Immature natural killer cell (primary cell): ENCODE measurements around the gene SLC22A23. TPM values are rescaled to one million over a fixed set of nuclear protein-coding genes. Genes with fewer than 3 reads are reported as not detected.

Source experiments
- DNase-seq, 3 donors: peaks; one replicate each; pipeline ENCODE4 v3.0.0; 2022; ENCODE audit warnings: mixed read lengths in 1 of 3
- H3K27ac Mint-ChIP-seq, 6 donors: one replicate each; pipeline ENCODE4 v1.8.0; 2020; ENCODE audit warnings: mixed read lengths in 6 of 6, mild to moderate bottlenecking in 5 of 6, inconsistent platforms in 4 of 6, moderate library complexity in 3 of 6
- H3K27me3 Mint-ChIP-seq, 3 donors: one replicate each; pipeline ENCODE4 v1.8.0; 2020 to 2021; ENCODE audit warnings: low read depth in 3 of 3, mild to moderate bottlenecking in 3 of 3, mixed read lengths in 3 of 3, moderate library complexity in 3 of 3, inconsistent platforms in 1 of 3
- H3K36me3 Mint-ChIP-seq, 3 donors: one replicate each; pipeline ENCODE4 v1.8.0; 2020; ENCODE audit warnings: mixed read lengths in 3 of 3, inconsistent platforms in 2 of 3, mild to moderate bottlenecking in 2 of 3
- H3K4me1 Mint-ChIP-seq, 2 donors: one replicate each; pipeline ENCODE4 v1.8.0; 2020; ENCODE audit warnings: inconsistent platforms in 2 of 2, mild to moderate bottlenecking in 2 of 2, mixed read lengths in 2 of 2, moderate library complexity in 1 of 2
- H3K4me3 Mint-ChIP-seq, 5 donors: one replicate each; pipeline ENCODE4 v1.8.0; 2020; ENCODE audit warnings: mild to moderate bottlenecking in 5 of 5, mixed read lengths in 5 of 5, inconsistent platforms in 3 of 5, moderate library complexity in 3 of 5
- H3K9me3 Mint-ChIP-seq, 6 donors: one replicate each; pipeline ENCODE4 v1.8.0; 2020; ENCODE audit warnings: mild to moderate bottlenecking in 6 of 6, mixed read lengths in 6 of 6, inconsistent platforms in 4 of 6, moderate library complexity in 3 of 6
- polyA plus RNA-seq, 3 donors: library from polyadenylated mRNA; unstranded; fragments of 300-500 nt; fragmentation: Illumina TruSeq; gene quantifications; one replicate each; pipeline ENCODE4 v1.2.3, GENCODE V29; 2021

SLC22A23 gene
- polyA plus RNA-seq, 3 donors from 2014 or later = 0.14 to 0.21 TPM; not detected in 1

DNA sequence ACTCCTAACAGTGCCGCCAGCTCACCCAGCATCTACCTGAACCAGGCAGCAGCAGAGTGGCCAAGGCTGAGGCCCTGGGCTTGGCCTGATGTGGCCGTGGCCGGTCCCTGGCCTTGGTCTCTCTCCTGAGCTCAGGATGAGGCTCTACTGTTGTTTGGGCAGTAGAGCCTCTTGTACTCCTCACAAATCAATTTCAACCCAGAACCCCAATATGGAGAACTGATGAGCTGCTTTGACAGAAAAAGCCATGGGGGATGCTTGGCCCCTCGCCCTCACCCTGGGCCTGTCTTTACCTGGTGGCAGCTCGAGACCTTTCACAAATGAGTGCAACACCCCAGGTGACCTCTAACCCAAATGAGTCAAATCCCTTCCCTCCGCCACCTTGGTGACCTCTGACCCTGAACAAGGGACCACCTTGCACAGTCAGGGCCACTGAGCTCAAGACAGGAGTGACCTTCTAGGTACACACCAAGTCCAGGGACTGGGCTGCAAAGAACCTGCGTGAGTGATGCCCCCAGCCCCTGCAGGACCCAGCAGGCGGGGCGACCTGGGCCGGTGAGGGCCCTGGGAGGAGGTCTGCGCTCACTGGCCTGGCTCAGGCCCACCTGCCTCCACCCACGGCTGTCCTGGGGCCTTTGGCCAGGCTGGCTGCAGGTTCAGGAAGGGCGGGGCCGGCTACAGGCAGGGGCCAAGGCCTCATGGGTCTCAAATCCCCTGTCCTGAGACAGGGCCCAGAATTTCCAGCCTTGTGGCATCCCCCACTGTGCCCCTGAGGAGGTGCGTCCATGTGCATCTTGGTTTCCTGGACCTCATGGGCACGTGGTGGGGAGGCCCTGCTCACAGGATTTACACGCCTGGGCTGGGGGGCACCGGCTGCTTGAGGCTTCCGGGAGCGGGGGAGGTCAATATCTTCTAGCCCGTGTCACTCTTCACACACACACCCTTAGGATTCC lies 167.9 kb downstream of the SLC22A23 start:
- DNase-seq = no peak
- H3K9me3 Mint-ChIP-seq = no peaks in the 10 kb centered on the region
- H3K36me3 Mint-ChIP-seq = no peaks in the 10 kb centered on the region
- H3K4me1 Mint-ChIP-seq = no peaks in the 10 kb centered on the region
- no peak overlapping the region for H3K4me3 Mint-ChIP-seq
- H3K27ac Mint-ChIP-seq = no peak overlapping the region
- peaks cover 0 to 4% (median 4%) of the 10 kb centered on the region in 3 donors for H3K27me3 Mint-ChIP-seq

DNA sequence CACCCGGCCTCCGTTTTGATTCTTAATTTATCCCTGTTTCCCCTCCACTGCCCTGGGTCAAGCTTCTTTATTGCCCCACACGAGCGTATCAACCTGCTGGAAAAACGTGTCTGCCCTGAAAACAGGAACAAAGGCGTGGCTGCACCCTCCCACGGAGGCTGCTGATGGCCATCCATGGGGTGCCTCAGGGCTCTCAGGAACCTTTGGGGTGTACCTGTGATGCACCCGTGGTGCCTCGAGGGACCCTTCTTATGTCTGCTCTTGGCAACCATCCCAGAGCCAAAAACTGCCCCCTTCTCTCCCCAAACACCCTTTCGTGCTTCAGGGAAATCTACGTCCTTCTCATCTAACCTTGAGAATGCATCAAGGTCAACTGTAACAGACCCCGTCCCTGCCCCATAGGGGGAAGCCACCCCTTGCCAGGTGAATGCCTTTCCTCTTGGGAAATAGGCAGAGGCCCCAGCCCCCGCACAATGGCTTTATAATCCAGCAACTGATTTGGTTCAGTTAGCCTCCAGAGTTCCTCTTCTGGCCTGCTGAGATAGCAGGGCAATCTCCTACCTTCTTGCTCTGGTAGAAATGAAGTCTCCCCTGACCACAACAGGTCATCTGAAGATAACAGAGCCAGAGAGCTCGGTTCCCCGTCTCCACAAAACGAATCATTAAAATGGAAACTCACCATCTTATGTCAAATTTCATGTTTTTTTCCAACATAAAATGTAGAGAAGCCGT lies 168.7 kb downstream of the SLC22A23 start:
- no peaks in the 10 kb centered on the region for H3K36me3 Mint-ChIP-seq
- peaks cover 0 to 2% (median 2%) of the 10 kb centered on the region in 3 donors for H3K27me3 Mint-ChIP-seq
- H3K4me3 Mint-ChIP-seq = no peak overlapping the region
- no peak overlapping the region for H3K27ac Mint-ChIP-seq
- no peak for DNase-seq
- no peaks in the 10 kb centered on the region for H3K9me3 Mint-ChIP-seq
- H3K4me1 Mint-ChIP-seq = no peaks in the 10 kb centered on the region

DNA sequence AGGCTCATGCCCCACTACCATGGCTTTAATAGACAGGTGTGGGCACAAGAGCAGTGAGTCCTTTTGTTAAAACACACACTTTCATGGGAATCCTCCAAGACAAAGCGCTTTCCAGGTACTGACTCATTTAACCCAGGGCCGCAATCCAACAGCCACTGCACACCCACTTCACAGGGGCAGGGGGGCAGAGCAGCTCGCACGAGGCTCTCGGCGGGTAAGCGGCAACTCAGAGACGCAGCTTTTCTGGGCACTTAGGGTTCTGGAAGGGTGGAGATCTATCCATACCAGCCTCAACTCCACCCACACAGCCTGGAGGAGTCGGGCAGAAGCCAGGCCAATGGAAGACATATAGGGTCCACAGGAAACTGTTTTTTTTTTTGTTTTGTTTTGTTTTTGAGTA lies 169.5 kb downstream of the SLC22A23 start:
- H3K4me1 Mint-ChIP-seq = no peaks in the 10 kb centered on the region
- no peaks in the 10 kb centered on the region for H3K27me3 Mint-ChIP-seq
- H3K4me3 Mint-ChIP-seq = no peak overlapping the region
- no peak overlapping the region for H3K27ac Mint-ChIP-seq
- no peaks in the 10 kb centered on the region for H3K36me3 Mint-ChIP-seq
- no peaks in the 10 kb centered on the region for H3K9me3 Mint-ChIP-seq
- DNase-seq = no peak

DNA sequence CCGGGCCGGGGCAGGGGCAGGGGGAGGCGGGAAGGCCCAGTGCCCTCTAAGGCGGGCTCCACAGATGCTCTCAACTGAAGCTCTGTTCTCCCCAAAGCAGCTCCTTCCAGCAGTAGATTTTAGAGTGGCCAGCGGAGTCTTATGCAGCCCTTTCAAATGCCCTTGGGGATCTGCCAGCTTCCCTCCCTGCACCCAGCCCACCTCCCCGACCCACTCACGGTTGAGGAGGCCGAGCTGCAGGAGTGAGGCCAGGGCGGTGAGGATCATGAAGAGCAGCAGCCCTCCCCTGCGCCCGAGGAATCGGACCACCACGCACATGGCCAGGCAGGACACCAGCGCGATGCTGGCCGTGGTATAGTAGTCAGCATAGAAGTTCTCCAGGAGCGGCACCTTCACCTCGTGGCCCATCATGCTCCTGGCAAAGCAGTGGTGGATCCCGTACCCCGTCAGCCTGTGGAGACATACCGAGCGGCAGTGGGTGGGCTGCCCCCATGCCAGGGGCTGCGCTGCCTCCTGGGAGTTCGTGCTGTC lies 170.1 kb downstream of the SLC22A23 start:
- H3K27ac Mint-ChIP-seq = no peak overlapping the region
- no peaks in the 10 kb centered on the region for H3K27me3 Mint-ChIP-seq
- no peaks in the 10 kb centered on the region for H3K36me3 Mint-ChIP-seq
- DNase-seq = no peak
- no peak overlapping the region for H3K4me3 Mint-ChIP-seq
- no peaks in the 10 kb centered on the region for H3K4me1 Mint-ChIP-seq
- H3K9me3 Mint-ChIP-seq = no peaks in the 10 kb centered on the region

DNA sequence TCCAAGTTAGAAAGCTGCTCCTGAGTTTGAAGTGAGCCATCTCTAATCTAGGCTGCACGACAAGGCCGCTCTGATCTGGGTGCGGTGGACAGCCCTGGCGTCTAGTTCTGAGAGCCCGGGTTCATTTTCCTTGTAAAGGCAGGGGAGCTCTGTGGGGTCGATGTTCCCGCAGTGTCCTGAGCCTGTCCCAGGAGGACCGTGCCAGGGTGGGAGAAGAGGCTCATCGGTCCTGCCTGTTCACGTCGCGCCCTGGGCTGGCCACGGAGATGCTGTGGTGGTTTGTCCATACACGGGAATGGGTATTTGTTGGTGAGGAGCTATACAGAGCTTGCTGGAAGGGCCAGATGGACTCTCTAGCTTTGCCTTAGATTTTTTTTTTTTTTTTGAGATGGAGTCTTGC lies 171.1 kb downstream of the SLC22A23 start:
- H3K4me3 Mint-ChIP-seq = no peak overlapping the region
- H3K36me3 Mint-ChIP-seq = no peaks in the 10 kb centered on the region
- H3K27ac Mint-ChIP-seq = no peak overlapping the region
- no peaks in the 10 kb centered on the region for H3K27me3 Mint-ChIP-seq
- DNase-seq = no peak
- H3K9me3 Mint-ChIP-seq = no peaks in the 10 kb centered on the region
- H3K4me1 Mint-ChIP-seq = no peaks in the 10 kb centered on the region

DNA sequence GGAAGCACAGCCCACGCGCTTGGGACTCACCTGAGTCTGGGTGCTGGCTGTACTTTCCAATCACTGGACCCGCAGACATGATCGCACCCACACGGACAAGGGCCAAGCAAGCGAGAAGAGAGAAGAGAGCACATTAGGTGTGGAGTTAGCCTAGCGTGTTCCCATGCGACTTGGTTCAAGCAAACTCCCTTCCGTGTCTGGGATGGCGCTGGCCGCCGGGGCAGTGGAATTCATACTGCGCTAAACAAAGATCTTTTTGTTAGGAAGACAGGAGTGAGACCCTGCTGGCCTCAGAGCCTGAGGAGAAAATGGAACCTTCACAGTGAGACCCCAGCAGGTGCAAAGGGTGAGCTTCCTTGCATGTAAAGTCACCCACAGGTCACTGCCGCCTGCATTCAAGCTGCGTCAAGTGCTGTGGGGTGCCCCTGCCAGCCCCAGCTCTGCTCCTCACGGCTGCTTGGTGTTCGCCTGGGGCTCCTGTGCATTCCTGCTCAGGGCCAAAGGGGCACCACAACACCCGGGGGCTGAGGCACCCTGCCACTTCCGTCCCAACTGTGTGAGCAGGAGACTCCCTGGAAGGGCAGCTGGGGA lies 171.7 kb downstream of the SLC22A23 start:
- H3K9me3 Mint-ChIP-seq = no peaks in the 10 kb centered on the region
- H3K4me1 Mint-ChIP-seq = no peaks in the 10 kb centered on the region
- DNase-seq = no peak
- H3K27me3 Mint-ChIP-seq = no peaks in the 10 kb centered on the region
- H3K4me3 Mint-ChIP-seq = no peak overlapping the region
- H3K36me3 Mint-ChIP-seq = no peaks in the 10 kb centered on the region
- no peak overlapping the region for H3K27ac Mint-ChIP-seq

DNA sequence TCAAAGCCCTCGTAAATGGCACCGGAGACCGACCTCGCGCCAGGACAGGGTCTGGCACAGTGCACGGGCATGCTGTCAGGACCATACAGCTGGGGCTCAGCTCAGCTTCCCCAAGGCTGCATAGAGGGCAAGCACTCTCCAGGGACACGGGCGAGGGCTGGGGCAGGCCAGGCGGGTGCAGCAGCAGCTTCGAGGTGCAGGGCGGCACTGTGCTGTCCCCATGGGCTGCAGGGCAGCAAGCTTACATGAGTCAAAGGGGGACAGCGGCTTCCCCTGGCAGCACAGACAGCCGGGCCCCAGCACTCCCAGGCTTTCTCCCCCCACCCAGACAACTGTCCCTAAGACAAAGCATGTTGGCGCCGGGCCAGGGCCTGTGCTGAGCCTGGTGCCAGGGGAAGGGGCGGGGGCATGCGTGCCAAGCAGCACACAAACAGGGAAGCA lies 172.4 kb downstream of the SLC22A23 start:
- no peak for DNase-seq
- Mint-ChIP-seq H3K27ac (no peak overlapping the region), H3K9me3 (no peaks in the 10 kb centered on the region), H3K36me3 (peaks cover 0 to 5% (median 0%) of the 10 kb centered on the region in 3 donors), H3K4me3 (no peak overlapping the region), H3K4me1 (peaks cover 4 to 5% of the 10 kb centered on the region in 2 donors), H3K27me3 (no peaks in the 10 kb centered on the region)

DNA sequence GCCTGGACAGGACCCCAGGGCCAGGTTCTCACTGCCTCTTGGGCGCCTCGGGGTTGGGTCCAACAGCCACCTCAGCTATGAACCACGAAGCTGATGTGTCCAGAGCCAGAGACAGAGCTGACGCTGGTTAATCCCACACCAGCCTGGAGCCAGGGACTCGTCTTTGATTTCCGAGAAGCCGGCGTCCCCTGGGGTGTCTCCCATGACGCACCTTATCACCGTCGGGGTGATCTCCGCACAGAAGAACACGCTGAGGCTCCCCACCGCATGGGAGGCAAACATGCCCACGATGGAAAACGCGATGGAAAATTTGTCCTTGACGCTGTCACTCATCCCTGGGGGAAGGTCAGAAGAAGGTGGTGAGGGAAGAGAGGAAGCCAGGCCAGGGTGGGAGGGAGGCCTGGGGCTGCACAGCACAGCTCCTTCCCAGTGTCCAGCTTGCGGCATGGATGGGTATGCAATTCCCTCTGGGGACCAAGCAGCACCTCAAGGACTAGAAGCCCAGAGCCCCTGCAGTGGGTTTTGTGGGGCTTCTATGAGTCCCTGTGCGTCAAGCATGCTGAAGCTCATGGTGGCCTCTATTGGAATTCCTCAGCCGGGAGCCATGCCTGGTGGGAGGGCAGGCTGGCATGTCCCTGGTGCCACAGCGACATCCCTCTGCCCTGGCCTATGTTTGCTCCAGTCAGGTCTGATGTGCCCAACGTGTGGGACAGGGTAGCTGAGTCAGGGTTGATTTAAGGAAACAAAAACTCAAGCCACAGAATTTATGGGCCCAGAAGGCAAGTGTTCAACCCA lies 173.0 kb downstream of the SLC22A23 start:
- Mint-ChIP-seq H3K27ac (no peak overlapping the region), H3K4me1 (peaks cover 4 to 7% of the 10 kb centered on the region in 2 donors), H3K36me3 (peaks cover 0 to 5% (median 0%) of the 10 kb centered on the region in 3 donors), H3K4me3 (no peak overlapping the region), H3K27me3 (no peaks in the 10 kb centered on the region), H3K9me3 (no peaks in the 10 kb centered on the region)
- DNase-seq = no peak

DNA sequence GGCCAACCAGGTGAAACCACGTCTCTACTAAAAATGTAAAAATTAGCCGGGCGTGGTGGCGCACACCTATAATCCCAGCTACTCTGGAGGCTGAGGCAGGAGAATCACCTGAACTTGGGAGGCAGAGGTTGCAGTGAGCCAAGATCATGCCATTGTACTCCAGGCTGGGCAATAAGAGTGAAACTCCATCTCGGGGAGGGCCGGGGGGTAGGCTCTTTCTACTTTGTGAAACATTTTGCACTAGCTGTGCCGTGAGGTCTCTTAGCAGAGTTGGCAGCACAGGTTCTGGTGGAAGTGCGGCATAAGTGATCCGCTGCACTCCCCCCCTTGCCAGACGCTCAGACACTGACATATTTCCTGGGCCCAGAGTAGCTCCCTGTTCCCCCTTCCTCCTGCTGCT lies 173.6 kb downstream of the SLC22A23 start:
- no peak for DNase-seq
- Mint-ChIP-seq H3K4me1 (peaks cover 4 to 7% of the 10 kb centered on the region in 2 donors), H3K9me3 (no peaks in the 10 kb centered on the region)

DNA sequence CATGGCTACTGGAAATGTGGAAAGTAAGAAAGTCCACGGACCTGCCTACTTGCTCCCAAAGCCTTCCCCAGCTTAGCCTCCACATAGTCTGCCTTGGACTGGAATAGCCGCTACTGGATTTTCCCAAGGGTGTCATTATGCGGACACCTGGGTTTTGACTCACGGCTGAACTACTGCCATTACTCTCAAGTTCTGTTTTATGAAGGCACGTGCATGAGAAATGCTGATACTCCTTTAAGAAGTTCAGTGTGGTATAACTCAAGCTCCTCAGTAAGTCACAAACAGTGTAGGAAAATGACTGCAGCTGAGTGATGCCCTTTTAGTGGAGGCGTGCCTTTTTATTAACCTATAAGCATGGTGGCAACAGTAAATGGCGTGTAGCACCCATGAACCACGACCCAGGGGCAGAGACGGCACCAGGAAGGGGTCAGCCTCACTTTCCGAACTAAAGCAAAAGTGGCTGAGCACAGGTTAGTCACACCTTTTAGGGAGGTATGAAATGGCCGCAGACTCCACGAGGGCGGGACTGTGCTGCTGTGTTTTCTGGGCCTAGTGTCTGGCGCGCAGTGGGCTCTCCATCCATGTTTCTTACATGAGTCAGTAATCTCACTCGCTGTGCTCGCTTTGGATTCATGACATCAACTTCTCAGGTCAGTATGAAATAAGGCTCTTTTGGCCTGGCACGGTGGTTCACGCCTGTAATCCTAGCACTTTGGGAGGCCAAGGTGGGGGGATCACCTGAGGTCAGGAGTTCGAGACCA lies 174.2 kb downstream of the SLC22A23 start:
- Mint-ChIP-seq H3K4me1 (peaks cover 4 to 7% of the 10 kb centered on the region in 2 donors), H3K27me3 (no peaks in the 10 kb centered on the region), H3K27ac (no peak overlapping the region), H3K36me3 (peaks cover 0 to 5% (median 0%) of the 10 kb centered on the region in 3 donors), H3K9me3 (no peaks in the 10 kb centered on the region), H3K4me3 (no peak overlapping the region)
- no peak for DNase-seq

More for the DNA sequence above, 173.6 kb downstream of the SLC22A23 start:
- H3K27ac Mint-ChIP-seq = no peak overlapping the region
- no peaks in the 10 kb centered on the region for H3K27me3 Mint-ChIP-seq
- H3K4me3 Mint-ChIP-seq = no peak overlapping the region
- peaks cover 0 to 5% (median 0%) of the 10 kb centered on the region in 3 donors for H3K36me3 Mint-ChIP-seq

DNA sequence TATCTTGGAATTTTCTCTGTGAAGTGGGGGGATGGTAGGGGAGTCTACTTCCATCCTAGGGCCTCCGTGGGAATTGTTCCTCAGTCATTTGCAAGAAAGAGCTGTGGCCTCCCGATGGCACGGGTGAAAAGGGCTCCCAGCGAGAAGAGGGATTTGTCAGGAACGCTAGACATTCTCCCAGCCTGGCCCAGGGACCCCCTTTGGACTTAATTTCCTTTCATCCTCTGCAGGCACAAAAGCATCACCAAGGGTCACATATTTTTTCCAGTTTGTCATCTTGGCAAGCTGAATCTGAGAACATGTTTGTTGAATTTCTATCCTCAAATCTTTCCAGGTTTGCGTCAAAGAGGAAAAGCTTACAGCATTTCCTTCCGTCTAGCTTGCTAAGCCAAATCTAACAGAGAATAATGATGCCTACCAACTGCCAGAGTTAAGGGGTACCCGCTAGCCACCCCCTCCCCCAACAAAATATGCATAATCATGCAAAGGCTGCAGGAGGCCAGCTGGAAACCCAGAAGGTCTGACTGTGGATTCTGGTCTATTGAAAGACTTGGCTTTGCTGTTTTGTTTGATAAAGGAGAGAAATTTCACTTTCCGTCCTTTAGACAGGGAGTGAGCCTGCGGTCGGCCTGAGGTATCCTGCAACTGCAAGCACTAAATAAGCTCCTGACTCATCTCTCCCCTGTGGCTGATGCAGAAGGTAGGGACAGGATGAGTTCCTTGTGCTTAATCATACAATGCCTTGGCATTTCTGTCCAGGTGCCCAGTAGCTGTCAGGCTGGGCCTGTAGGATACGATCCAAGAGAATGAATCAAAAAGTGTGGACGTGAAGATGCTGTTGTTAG lies 175.0 kb downstream of the SLC22A23 start:
- H3K4me1 Mint-ChIP-seq = peaks cover 4 to 7% of the 10 kb centered on the region in 2 donors
- no peaks in the 10 kb centered on the region for H3K27me3 Mint-ChIP-seq
- no peaks in the 10 kb centered on the region for H3K9me3 Mint-ChIP-seq
- no peak overlapping the region for H3K4me3 Mint-ChIP-seq
- DNase-seq = no peak
- no peak overlapping the region for H3K27ac Mint-ChIP-seq
- peaks cover 0 to 5% (median 0%) of the 10 kb centered on the region in 3 donors for H3K36me3 Mint-ChIP-seq
